ENCODE data around the gene RELT. TPM values are rescaled to one million over a fixed set of nuclear protein-coding genes. Genes with fewer than 3 reads are reported as not detected.

RELT gene
- total and polyA plus RNA-seq, 9 of the 15 experiments (the other 6 are each of a cell fraction or from before 2014, with no cell fraction given), result 1.1 to 20.2 (median 7.4) TPM

DNA sequence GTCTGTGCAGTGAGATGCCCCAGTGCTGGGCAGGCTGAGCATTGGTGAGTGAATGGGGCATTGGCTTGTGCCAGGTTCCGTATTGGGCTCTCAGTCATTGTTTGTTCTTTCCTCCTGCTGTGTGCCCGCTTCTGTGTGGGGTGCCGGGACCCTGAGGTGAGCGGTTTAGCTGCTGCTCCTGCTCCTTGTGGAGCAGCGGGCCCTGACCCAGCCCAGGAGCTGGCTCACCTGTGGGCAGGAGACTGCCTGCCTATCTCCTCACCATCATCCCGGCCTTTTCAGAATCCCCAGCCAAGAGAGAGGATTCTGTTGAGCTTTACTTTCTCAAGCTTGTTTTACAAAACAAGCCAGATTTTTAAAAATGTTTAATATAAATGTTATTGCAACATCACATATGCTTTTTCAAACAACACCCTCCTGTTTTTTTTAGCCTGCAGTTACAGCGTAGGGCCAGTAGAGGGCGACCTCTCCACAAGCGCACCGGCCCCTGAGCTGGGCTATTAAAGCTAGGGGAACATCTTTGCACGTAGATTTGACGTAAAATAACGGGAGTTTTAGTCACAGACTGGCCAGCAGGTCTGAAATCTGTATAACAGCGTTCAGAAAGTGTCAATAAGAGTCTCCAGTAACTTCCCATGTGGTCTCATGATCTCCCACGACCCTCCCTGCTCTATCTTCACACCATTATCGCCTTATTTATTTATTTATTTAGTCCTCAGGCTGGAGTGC is 25.1 kb upstream of the RELT start (continued):
- TF ChIP-seq KLF16 (IDR thresholded peaks at IDR 0.05), result peak; percentile 59
- TF ChIP-seq, protein P1, sequence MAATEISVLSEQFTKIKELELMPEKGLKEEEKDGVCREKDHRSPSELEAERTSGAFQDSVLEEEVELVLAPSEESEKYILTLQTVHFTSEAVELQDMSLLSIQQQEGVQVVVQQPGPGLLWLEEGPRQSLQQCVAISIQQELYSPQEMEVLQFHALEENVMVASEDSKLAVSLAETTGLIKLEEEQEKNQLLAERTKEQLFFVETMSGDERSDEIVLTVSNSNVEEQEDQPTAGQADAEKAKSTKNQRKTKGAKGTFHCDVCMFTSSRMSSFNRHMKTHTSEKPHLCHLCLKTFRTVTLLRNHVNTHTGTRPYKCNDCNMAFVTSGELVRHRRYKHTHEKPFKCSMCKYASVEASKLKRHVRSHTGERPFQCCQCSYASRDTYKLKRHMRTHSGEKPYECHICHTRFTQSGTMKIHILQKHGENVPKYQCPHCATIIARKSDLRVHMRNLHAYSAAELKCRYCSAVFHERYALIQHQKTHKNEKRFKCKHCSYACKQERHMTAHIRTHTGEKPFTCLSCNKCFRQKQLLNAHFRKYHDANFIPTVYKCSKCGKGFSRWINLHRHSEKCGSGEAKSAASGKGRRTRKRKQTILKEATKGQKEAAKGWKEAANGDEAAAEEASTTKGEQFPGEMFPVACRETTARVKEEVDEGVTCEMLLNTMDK (IDR thresholded peaks at IDR 0.05; ENCODE audit: borderline replicate concordance, insufficient read depth, low read depth, low read length, poor library complexity, severe bottlenecking), result peak; percentile 23
- no peak for TF ChIP-seq ATF1 (CRISPR knock-in tag; IDR thresholded peaks at IDR 0.05)
- peak; percentile 73 for TF ChIP-seq ATF1 (tag; IDR thresholded peaks at IDR 0.05)
- TF ChIP-seq TOE1 (IDR thresholded peaks at IDR 0.05; ENCODE audit: borderline replicate concordance), result peak; percentile 17; the same call in 1 of the 2 replicates
- no peak for TF ChIP-seq TOE1 (CRISPR knock-in tag; IDR thresholded peaks at IDR 0.05; ENCODE audit: borderline replicate concordance, low read depth)
- TF ChIP-seq MAZ (CRISPR knock-in tag; conservative IDR thresholded peaks at IDR 0.05 in 1 of 2, IDR thresholded peaks at IDR 0.05 in 1 of 2), result peak in 1 of 2 experiments; percentile 53; a peak in 1 of 4 replicates
- TF ChIP-seq MXI1 (IDR thresholded peaks at IDR 0.05; ENCODE audit: low read depth, low read length), result no peak
- peak; percentile 57; the same call in 1 of the 2 replicates for TF ChIP-seq CREM (IDR thresholded peaks at IDR 0.05; ENCODE audit: low read depth)
- TF ChIP-seq, protein P2, sequence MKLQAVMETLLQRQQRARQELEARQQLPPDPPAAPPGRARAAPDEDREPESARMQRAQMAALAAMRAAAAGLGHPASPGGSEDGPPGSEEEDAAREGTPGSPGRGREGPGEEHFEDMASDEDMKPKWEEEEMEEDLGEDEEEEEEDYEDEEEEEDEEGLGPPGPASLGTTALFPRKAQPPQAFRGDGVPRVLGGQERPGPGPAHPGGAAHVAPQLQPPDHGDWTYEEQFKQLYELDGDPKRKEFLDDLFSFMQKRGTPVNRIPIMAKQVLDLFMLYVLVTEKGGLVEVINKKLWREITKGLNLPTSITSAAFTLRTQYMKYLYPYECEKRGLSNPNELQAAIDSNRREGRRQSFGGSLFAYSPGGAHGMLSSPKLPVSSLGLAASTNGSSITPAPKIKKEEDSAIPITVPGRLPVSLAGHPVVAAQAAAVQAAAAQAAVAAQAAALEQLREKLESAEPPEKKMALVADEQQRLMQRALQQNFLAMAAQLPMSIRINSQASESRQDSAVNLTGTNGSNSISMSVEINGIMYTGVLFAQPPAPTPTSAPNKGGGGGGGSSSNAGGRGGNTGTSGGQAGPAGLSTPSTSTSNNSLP (IDR thresholded peaks at IDR 0.05; ENCODE audit: borderline replicate concordance, low read depth, low read length), result 0 out of 2 replicates have a peak, but pooled peaks have one; percentile 47
- peak; percentile 52 for TF ChIP-seq L3MBTL2 (IDR thresholded peaks at IDR 0.05)
- peak; percentile 79; the same call in 1 of the 2 replicates for TF ChIP-seq XRCC5 (IDR thresholded peaks at IDR 0.05; ENCODE audit: low read depth, low read length)
- peak; percentile 27; the same call in 1 of the 2 replicates for TF ChIP-seq RB1 (IDR thresholded peaks at IDR 0.05; ENCODE audit: low read depth)
- peak; percentile 86 to 89 for TF ChIP-seq RAD21 (CRISPR knock-in tag; conservative IDR thresholded peaks at IDR 0.05 in 1 of 2, IDR thresholded peaks at IDR 0.05 in 1 of 2)
- TF ChIP-seq ASH1L (IDR thresholded peaks at IDR 0.05; ENCODE audit: borderline replicate concordance, low read depth, partially characterized antibody), result no peak
- TF ChIP-seq, protein P3, sequence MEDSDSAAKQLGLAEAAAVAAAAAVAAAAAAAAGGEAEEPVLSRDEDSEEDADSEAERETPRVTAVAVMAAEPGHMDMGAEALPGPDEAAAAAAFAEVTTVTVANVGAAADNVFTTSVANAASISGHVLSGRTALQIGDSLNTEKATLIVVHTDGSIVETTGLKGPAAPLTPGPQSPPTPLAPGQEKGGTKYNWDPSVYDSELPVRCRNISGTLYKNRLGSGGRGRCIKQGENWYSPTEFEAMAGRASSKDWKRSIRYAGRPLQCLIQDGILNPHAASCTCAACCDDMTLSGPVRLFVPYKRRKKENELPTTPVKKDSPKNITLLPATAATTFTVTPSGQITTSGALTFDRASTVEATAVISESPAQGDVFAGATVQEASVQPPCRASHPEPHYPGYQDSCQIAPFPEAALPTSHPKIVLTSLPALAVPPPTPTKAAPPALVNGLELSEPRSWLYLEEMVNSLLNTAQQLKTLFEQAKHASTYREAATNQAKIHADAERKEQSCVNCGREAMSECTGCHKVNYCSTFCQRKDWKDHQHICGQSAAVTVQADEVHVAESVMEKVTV (CRISPR knock-in tag; IDR thresholded peaks at IDR 0.05), result peak; percentile 90
- TF ChIP-seq CEBPG (CRISPR knock-in tag; IDR thresholded peaks at IDR 0.05), result peak; percentile 56; the same call in 1 of the 2 replicates
- TF ChIP-seq CEBPG (tag; conservative IDR thresholded peaks at IDR 0.05 in 1 of 2, IDR thresholded peaks at IDR 0.05 in 1 of 2), result peak; percentile 89 to 95
- TF ChIP-seq MYC (IDR thresholded peaks at IDR 0.05; ENCODE audit: low read depth, low read length), result 0 out of 2 replicates have a peak, but pooled peaks have one; percentile 43
- TF ChIP-seq MYC (CRISPR knock-in tag; IDR thresholded peaks at IDR 0.05; ENCODE audit: borderline replicate concordance, low read depth), result no peak
- peak; percentile 55 for TF ChIP-seq CXXC5 (CRISPR knock-in tag; IDR thresholded peaks at IDR 0.05)
- peak; percentile 97 for TF ChIP-seq CEBPB (tag; IDR thresholded peaks at IDR 0.05)
- no peak for TF ChIP-seq SMARCA5 (IDR thresholded peaks at IDR 0.05)
- TF ChIP-seq CC2D1A (IDR thresholded peaks at IDR 0.05), result peak; percentile 65; the same call in 1 of the 2 replicates

All from K562 (cell line).